K562 (cell line): ENCODE measurements around the gene DCP2.

Source experiments
- ATF2 ChIP-seq: sonication (generic); formaldehyde crosslinking; IDR thresholded peaks from 2 replicates; pipeline ENCODE4 v1.8.1; 2022; ENCODE audit warnings: missing genetic modification reagents
- ELF4 ChIP-seq: fragments of 450-650 bp; formaldehyde crosslinking; IDR thresholded peaks from 2 replicates; pipeline ENCODE4 v1.4.0; 2022; ENCODE audit warnings: missing genetic modification characterization
- ELK3 ChIP-seq: fragments of 450-650 bp; formaldehyde crosslinking; IDR thresholded peaks from 2 replicates; pipeline ENCODE4 v1.4.0; 2020; ENCODE audit warnings: mild to moderate bottlenecking
- SMAD3 ChIP-seq: fragments of 450-650 bp; formaldehyde crosslinking; conservative IDR thresholded peaks from 2 replicates; pipeline ENCODE4 v1.4.0; 2020; ENCODE audit warnings: mild to moderate bottlenecking
- TBL1XR1 ChIP-seq, 2 experiments: IDR thresholded peaks; 2 replicates each; pipeline ENCODE4 v1.6.1; 2012; ENCODE audit warnings: improper control_type of control experiment in 2 of 2, low read length in 2 of 2, mild to moderate bottlenecking in 1 of 2
- ZBTB7A ChIP-seq: IDR thresholded peaks from 2 replicates; pipeline ENCODE4 v1.6.1; 2011; ENCODE audit warnings: low read depth, mild to moderate bottlenecking, low read length, moderate library complexity, borderline replicate concordance; ENCODE audit not compliant: control insufficient read depth

- TF ChIP-seq ELF4 (CRISPR knock-in tag) = no peak
- TF ChIP-seq ATF2 (CRISPR knock-in tag) = no peak
- no peak for TF ChIP-seq ZBTB7A
- no peak for TF ChIP-seq ELK3 (CRISPR knock-in tag)
- TF ChIP-seq TBL1XR1 (IDR thresholded peaks at IDR 0.05; ENCODE audit: low read length in 2 of 2) = no peak
- TF ChIP-seq SMAD3 (CRISPR knock-in tag) = no peak
Measured at GRCh38 chr5:113020461-113021273, 44.1 kb downstream of the DCP2 start.
